SK-N-MC (cell line): ENCODE data around the gene FANCC.

Experiments
- EZH2 ChIP-seq: fragments of 200-600 bp; sonication (generic); IDR thresholded peaks from one replicate; pipeline ENCODE4 v1.6.1; 2017; ENCODE audit warnings: antibody characterized with exemption
- POLR2AphosphoS5 ChIP-seq: IDR thresholded peaks from 2 replicates; pipeline ENCODE4 v1.6.1; 2012; ENCODE audit warnings: mild to moderate bottlenecking, low read depth, low read length, borderline replicate concordance

DNA sequence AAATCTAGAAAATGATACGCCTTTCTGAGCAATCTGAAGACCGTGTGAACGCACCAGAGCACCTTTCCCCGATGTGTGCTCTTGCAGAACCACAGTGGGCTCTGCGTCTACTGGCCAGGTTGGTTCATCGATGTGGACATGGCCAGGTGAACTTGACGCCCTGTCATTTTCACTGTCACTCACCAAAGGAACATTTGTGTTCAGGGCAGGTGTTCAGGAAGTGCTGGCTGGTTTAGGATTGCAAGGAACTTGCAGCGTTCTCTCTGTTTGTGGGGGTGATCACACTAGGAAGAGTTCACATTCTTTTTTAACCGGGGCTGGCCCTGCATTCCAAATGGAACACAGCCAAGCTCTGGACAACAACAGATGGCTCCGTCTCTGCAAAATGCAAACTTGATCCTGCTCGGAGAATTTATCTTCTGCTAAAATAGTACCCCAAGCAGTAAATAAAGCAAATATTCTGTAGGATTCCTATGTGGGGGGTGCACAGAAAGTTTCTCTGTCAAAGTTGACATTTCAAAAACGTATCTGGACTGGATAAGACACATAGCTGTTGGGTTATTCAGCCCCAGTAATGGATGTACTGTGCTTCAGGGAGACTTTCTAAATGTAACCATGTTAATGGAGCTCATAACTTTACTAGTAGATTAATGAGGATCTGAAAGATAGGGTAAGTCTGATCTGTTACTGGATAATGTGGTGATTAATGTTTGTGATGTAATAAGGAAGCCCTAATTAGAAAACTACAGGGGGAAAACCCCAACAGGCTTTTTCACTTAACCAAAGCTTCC is 45.7 kb upstream of the FANCC start:
- TF ChIP-seq EZH2, result no peak
- no peak for TF ChIP-seq POLR2AphosphoS5
